Esophagus squamous epithelium (tissue), 5 donors: ENCODE results near the gene CLEC14A. TPM values are rescaled to one million over a fixed set of nuclear protein-coding genes. Genes with fewer than 3 reads are reported as not detected.

Source experiments
- DNase-seq: peaks from one replicate; lab custom pipeline; 2025; lab: John Stamatoyannopoulos, UW
- H3K27ac ChIP-seq, 4 donors: fragments of 200-600 bp; sonication (generic); one replicate each; pipeline ENCODE4 v1.5.1; 2016 to 2019; ENCODE audit warnings: mild to moderate bottlenecking in 1 of 4
- H3K27me3 ChIP-seq, 4 donors: fragments of 200-600 bp; sonication (generic); 1 replicate in 3 of 4; 2 replicates in 1 of 4; pipeline versions ENCODE4 v1.5.1 to v1.6.0; 2017 to 2021; ENCODE audit warnings: antibody characterized with exemption in 1 of 4
- H3K36me3 ChIP-seq, 3 donors: fragments of 200-600 bp; sonication (generic); one replicate each; pipeline ENCODE4 v1.5.1; 2016 to 2019
- H3K4me1 ChIP-seq, 3 donors: fragments of 200-600 bp; sonication (generic); one replicate each; pipeline ENCODE4 v1.5.1; 2017 to 2019
- H3K4me3 ChIP-seq, 4 donors: fragments of 200-600 bp; sonication (generic); 1 replicate in 3 of 4; 2 replicates in 1 of 4; pipeline ENCODE4 v1.5.1; 2016 to 2019; ENCODE audit warnings: mild to moderate bottlenecking in 2 of 4, moderate library complexity in 1 of 4
- H3K9me3 ChIP-seq, 3 donors: fragments of 200-600 bp; sonication (generic); one replicate each; pipeline ENCODE4 v1.5.1; 2016 to 2019
- CTCF ChIP-seq, 6 experiments: fragments of 450-650 bp in 4 of 6; fragments of 200-600 bp in 2 of 6; sonication (generic) in 2 of 6; IDR thresholded peaks; one replicate each; pipeline ENCODE4 v1.5.1; 2016 to 2019; ENCODE audit warnings: antibody characterized with exemption in 6 of 6, mild to moderate bottlenecking in 4 of 6, moderate library complexity in 4 of 6
- POLR2A ChIP-seq, 4 donors: fragments of 450-650 bp; IDR thresholded peaks; one replicate each; pipeline ENCODE4 v1.6.1; 2017; ENCODE audit warnings: antibody characterized with exemption in 4 of 4, mild to moderate bottlenecking in 4 of 4, moderate library complexity in 3 of 4
- WGBS, 2 donors: methylation state at CpG; one replicate each; pipeline ENCODE4 v1.1.5; 2018; 5-methylcytosine and 5-hydroxymethylcytosine counted together
- intact Hi-C: fragments of 100-400 bp; cut with DNase I; formaldehyde crosslinking; loops from one replicate; pipeline ENCODE4 v1.15.0; 2022
- total RNA-seq, 4 donors: library from RNA; depleted of rRNA; stranded (reverse); fragments of >200 nt; gene quantifications; one replicate each; pipeline ENCODE4 v1.1.0, GENCODE V29; 2016
- donor health status: DM: yes; HTN: yes; CAD: no.

The CLEC14A gene
- total RNA-seq, 4 donors from 2014 or later: 5.4 to 18.5 (median 9.3) TPM

GRCh38 chr14:38280081-38280480 is 24.2 kb upstream of the CLEC14A start:
- DNase-seq: no peak
- TF ChIP-seq POLR2A (IDR thresholded peaks at IDR 0.05) (no peak), CTCF (IDR thresholded peaks at IDR 0.05) (no peak)
- WGBS, 2 donors: 28 to 38% methylated on average over 2 of the region's 2 CpGs
- no peak overlapping the region for H3K4me3 ChIP-seq
- H3K36me3 ChIP-seq: no peaks in the 10 kb centered on the region
- H3K4me1 ChIP-seq: no peaks in the 10 kb centered on the region
- H3K9me3 ChIP-seq: no peaks in the 10 kb centered on the region
- H3K27ac ChIP-seq: no peak overlapping the region
- H3K27me3 ChIP-seq: no peaks in the 10 kb centered on the region
- intact Hi-C loops: no loop called here

GRCh38 chr14:38279572-38279971 is 23.7 kb upstream of the CLEC14A start:
- 68 to 90% methylated on average over 1 of the region's 1 CpG for WGBS, 2 donors
- Histone ChIP-seq H3K27me3 (no peaks in the 10 kb centered on the region), H3K4me1 (no peaks in the 10 kb centered on the region), H3K9me3 (no peaks in the 10 kb centered on the region), H3K27ac (no peak overlapping the region), H3K4me3 (no peak overlapping the region), H3K36me3 (no peaks in the 10 kb centered on the region)
- intact Hi-C loops: no loop called here
- DNase-seq: no peak
- TF ChIP-seq POLR2A (IDR thresholded peaks at IDR 0.05) (no peak), CTCF (IDR thresholded peaks at IDR 0.05) (no peak)

- TF ChIP-seq CTCF (IDR thresholded peaks at IDR 0.05) (no peak), POLR2A (IDR thresholded peaks at IDR 0.05) (no peak)
- DNase-seq: no peak
- WGBS, 2 donors: 36 to 43% methylated on average over 1 of the region's 1 CpG
- Histone ChIP-seq H3K36me3 (no peaks in the 10 kb centered on the region), H3K4me1 (no peaks in the 10 kb centered on the region), H3K27me3 (no peaks in the 10 kb centered on the region), H3K9me3 (no peaks in the 10 kb centered on the region), H3K27ac (no peak overlapping the region), H3K4me3 (no peak overlapping the region)
- intact Hi-C loops: no loop called here
Observed at GRCh38 chr14:38278035-38278434, 22.1 kb upstream of the CLEC14A start.

- Histone ChIP-seq H3K27ac (no peak overlapping the region), H3K27me3 (no peaks in the 10 kb centered on the region), H3K4me3 (no peak overlapping the region), H3K4me1 (no peaks in the 10 kb centered on the region), H3K36me3 (no peaks in the 10 kb centered on the region), H3K9me3 (peaks cover 0 to 2% (median 0%) of the 10 kb centered on the region in 3 donors)
- TF ChIP-seq POLR2A (IDR thresholded peaks at IDR 0.05) (no peak), CTCF (IDR thresholded peaks at IDR 0.05) (no peak)
- intact Hi-C loops: no loop called here
- DNase-seq: no peak
- WGBS, 2 donors: 77 to 82% methylated on average over 4 of the region's 4 CpGs
Observed at GRCh38 chr14:38262844-38263243, 7.0 kb upstream of the CLEC14A start.

- Histone ChIP-seq H3K4me1 (peaks cover 0 to 5% (median 0%) of the 10 kb centered on the region in 3 donors), H3K9me3 (peaks cover 0 to 2% (median 0%) of the 10 kb centered on the region in 3 donors), H3K4me3 (no peak overlapping the region), H3K27ac (no peak overlapping the region), H3K36me3 (no peaks in the 10 kb centered on the region), H3K27me3 (peaks cover 0 to 5% (median 0%) of the 10 kb centered on the region in 4 donors)
- intact Hi-C loops: no loop called here
- DNase-seq: no peak
- TF ChIP-seq CTCF (IDR thresholded peaks at IDR 0.05) (no peak), POLR2A (IDR thresholded peaks at IDR 0.05) (no peak)
- 67 to 68% methylated on average over 1 of the region's 1 CpG for WGBS, 2 donors
Observed at GRCh38 chr14:38261620-38262019, 5.7 kb upstream of the CLEC14A start.
